Fibroblast of villous mesenchyme (primary cell): ENCODE data around the gene PCSK4. TPM values are rescaled to one million over a fixed set of nuclear protein-coding genes. Genes with fewer than 3 reads are reported as not detected.
"Not testable (repeated sequence)": the region's sequence is repeated elsewhere in the genome, so short reads cannot be mapped to it uniquely, and the experiment has no call there.

Experiments used
- DNase-seq: peaks from one replicate; pipeline ENCODE4 v3.0.0-alpha.2; 2010; ENCODE audit warnings: low read depth
- H3K4me3 ChIP-seq: 2 replicates; pipeline ENCODE4 v1.5.1; 2011; ENCODE audit warnings: low read depth, mild to moderate bottlenecking, low read length
- total RNA-seq: library from RNA; depleted of rRNA; stranded (reverse); fragments of >200 nt; gene quantifications from 2 replicates; pipeline ENCODE4 v1.2.3, GENCODE V29; 2012
- TF ChIP-seq, protein P1 (sequence below): IDR thresholded peaks from 2 replicates; pipeline ENCODE4 v1.5.1; 2012; ENCODE audit warnings: low read depth, mild to moderate bottlenecking, low read length; ENCODE audit not compliant: insufficient read depth

PCSK4 gene
- 1.3 and 1.9 TPM in 2 replicates for total RNA-seq

DNA sequence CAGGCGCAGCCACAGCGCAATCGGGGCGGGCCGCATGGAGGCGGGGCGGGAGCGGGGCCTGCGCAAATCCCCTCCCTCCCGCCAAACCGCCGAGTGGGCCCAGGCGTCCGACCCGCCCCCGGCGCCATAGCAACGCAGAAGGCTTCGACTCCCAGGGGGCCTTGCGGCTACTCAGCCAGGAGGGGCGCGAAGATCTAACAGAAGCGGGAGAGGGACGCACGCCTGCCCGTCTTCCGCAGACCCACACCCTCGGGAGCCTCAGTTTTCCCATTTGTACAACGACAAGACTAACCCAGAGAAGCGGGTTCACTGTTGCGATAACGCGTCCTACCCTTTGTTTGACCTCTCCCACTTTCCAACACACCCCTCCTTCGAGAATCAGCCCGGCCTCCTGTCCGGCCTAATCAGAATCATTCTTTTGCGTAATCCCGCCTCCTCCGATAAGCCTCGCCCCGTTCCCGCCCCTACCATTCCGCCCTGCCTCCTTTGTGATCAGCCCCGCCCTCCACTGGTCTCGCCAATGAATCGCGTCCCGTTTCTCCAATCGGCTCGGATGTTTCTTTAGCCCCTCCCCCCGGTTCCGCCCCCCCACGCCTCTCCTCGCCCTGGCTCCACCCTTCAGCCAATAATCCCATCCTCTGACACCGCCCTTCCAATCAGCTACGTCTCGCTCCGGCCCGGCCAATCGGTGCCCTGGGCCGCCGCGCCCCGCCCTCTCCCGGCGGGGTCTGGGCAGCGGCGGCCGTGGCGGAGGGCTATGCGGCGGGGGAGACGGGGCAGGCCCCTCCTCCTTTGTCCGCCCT is at the start of gene PCSK4:
TSS of gene PCSK4 (minus strand) at position 40 of the 803 bp plus-strand sequence. CDS start at position 36, 4 bp downstream.
- peak within 1 kb of the TSS; percentile 65 for H3K4me3 ChIP-seq
- DNase-seq, result peak; percentile 100
- TF ChIP-seq, protein P1, sequence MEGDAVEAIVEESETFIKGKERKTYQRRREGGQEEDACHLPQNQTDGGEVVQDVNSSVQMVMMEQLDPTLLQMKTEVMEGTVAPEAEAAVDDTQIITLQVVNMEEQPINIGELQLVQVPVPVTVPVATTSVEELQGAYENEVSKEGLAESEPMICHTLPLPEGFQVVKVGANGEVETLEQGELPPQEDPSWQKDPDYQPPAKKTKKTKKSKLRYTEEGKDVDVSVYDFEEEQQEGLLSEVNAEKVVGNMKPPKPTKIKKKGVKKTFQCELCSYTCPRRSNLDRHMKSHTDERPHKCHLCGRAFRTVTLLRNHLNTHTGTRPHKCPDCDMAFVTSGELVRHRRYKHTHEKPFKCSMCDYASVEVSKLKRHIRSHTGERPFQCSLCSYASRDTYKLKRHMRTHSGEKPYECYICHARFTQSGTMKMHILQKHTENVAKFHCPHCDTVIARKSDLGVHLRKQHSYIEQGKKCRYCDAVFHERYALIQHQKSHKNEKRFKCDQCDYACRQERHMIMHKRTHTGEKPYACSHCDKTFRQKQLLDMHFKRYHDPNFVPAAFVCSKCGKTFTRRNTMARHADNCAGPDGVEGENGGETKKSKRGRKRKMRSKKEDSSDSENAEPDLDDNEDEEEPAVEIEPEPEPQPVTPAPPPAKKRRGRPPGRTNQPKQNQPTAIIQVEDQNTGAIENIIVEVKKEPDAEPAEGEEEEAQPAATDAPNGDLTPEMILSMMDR, result no peak

DNA sequence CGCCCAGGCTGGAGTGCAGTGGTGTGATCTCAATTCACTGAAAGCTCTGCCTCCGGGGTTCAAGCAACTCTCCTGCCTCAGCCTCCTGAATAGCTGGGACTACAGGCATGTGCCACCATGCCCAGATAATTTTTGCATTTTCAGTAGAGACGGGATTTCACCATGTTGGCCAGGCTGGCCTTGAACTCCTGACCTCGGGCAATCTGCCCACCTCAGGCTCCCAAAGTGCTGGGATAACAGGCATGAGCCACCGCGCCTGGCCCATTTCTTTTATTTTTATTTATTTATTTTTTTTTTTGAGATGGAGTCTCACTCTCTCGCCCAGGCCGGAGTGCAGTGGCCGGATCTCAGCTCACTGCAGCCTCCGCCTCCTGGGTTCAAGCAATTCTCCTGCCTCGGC is 49.6 kb upstream of the PCSK4 start:
- DNase-seq, result not testable (repeated sequence)

DNA sequence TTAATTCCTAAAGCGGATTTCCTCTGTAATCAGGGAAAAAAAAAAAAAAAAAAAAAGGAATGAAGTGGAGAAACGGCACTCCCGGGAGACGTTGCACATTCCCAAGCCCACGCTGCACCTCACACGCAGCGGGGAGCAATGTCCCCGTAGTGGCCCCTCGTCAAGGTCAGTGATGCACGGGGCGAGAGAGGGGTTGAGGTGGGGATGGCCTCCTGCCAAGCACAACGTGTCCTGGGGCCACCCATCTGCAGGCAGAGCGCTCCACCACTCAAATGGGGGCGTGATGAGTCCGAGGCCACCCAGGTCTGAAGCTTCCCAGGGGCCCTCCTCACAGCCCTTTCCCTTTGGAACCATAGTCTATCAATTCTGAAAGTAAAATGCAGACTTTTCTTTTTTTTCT is 48.8 kb upstream of the PCSK4 start:
- H3K4me3 ChIP-seq, result no peak overlapping the region
- no peak for DNase-seq
- TF ChIP-seq, protein P1, result no peak

More for the DNA sequence above, 49.6 kb upstream of the PCSK4 start:
- H3K4me3 ChIP-seq, result not testable (repeated sequence)

DNA sequence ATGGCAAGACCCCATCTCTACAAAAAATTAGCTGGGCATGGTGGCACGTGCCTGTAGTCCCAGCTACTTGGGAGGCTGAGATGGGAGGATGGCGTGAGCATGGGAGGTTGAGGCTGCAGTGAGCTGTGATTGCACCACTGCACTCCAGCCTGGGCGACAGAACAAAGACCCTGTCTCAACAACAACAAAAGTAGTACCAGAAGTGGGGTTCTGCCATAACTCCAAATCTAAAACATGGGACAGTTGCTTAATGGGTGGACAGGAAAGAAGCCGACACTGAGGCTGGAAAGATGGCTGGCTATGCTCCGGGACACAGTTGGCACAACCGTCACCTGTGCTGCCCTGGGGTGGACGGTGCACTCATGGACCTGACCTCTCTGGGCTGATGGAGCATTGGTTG is 45.5 kb upstream of the PCSK4 start:
- DNase-seq, H3K4me3 ChIP-seq: not testable (repeated sequence)

DNA sequence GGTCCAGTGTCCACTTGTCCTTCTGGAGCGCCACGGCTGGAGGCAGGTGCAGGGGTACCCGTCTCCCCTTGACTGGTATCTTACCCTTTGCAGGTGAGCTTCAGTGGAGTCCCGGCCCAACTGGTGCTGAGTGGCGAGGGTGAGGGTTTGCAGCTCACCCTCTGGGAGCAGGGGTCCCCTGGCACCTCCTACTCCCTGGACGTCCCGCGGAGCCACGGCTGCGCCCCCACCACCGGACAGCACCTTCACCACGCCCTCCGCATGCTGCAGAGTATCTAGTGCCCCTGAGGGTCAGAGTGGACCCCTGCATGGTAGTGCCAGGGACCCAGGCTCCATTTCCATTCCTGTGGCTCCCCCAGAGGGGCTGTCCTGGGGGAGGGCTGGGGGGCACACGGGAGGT is 44.8 kb upstream of the PCSK4 start:
- no peak overlapping the region for H3K4me3 ChIP-seq
- DNase-seq, result no peak
- TF ChIP-seq, protein P1, result no peak

DNA sequence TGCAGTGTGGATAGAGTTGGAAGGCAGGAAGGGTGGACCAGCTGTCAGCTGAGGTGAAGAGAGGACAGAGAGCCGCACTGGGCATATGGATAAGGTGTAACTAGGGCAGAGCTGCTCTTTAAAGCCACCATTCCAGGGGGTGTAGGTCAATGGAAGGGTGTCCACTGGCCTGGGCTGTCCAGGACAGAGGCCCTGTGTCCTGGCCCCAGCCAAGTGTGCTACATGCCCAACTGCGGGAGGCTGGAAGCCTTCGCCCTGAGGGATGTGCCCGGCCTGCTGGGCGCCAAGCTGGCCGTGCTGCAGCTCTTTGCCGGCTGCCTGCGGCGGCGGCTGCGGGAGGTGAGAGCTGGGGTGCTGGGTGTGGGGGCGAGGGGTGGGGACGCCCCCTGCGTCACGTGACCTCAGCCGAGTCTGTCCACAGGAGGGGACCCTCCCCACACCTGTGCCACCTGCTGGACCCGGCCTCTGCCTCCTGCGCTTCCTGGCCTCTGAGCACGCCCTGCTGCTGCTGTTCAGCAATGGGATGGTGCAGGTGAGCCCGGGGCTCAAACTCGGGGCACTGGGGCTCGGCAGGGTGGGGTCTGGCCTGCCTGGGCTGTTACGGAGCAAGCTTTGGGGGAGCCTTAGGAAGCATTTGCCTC is 43.5 kb upstream of the PCSK4 start:
- TF ChIP-seq, protein P1, result no peak
- H3K4me3 ChIP-seq, result no peak overlapping the region
- DNase-seq, result no peak

DNA sequence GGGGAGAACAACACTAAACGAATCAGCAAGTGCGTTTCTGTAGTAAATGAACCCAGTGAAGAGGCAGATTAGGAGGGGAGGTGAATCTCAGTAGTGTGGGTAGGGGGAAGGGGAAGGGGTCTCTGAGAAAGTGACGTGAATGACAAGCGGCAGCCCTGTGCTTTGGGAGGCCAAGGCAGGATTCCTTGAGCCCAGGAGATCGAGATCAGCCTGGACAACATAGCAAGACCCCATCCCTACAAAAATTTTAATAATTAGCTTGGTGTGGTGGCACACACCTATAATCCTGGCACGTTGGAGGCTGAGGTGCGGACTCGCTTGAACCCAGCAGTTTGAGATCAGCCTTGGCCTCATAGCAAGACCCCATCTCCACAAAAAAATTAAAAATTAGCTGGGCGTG is 41.9 kb upstream of the PCSK4 start:
- TF ChIP-seq, protein P1, result no peak
- no peak for DNase-seq
- H3K4me3 ChIP-seq, result no peak overlapping the region
